ENCODE measurements around the gene LHX8.
"Not testable (repeated sequence)": the region's sequence is repeated elsewhere in the genome, so short reads cannot be mapped to it uniquely, and the experiment has no call there.

Gene LHX8

GRCh38 chr1:75133750-75134646 lies at the start of gene LHX8:
TSS of gene LHX8 (plus strand) at chr1:75134388. CDS start at chr1:75136615, 2,227 bp downstream.
- DNase-seq: no peak

GRCh38 chr1:75085931-75086330 lies 48.3 kb upstream of the LHX8 start:
- no peak for DNase-seq

- no peak for DNase-seq
Measured at GRCh38 chr1:75087278-75087677, 46.9 kb upstream of the LHX8 start.

- no peak for DNase-seq
Measured at GRCh38 chr1:75092141-75092540, 42.0 kb upstream of the LHX8 start.

GRCh38 chr1:75097654-75098053 lies 36.5 kb upstream of the LHX8 start:
- DNase-seq: no peak

GRCh38 chr1:75099581-75099980 lies 34.6 kb upstream of the LHX8 start:
- DNase-seq: no peak

- DNase-seq: no peak
Measured at GRCh38 chr1:75100481-75101092, 33.6 kb upstream of the LHX8 start.

DNA sequence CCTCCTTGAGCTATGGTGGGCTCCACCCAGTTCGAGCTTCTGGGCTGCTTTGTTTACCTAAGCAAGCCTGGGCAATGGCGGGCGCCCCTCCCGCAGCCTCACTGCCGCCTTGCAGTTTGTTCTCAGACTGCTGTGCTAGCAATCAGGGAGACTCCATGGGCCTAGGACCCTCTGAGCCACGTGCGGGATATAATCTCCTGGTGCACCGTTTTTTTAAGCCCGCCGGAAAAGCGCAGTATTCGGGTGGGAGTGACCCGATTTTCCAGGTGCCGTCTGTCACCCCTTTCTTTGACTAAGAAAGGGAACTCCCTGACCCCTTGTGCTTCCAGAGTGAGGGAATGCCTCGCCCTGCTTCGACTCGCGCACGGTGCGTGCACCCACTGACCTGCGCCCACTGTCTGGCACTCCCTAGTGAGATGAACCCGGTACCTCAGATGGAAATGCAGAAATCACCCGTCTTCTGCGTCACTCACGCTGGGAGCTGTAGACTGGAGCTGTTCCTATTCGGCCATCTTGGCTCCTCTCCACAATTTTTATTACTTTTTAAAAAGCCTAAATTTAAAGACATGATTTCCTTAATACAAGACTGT lies 21.7 kb upstream of the LHX8 start:
- DNase-seq: not testable (repeated sequence)

GRCh38 chr1:75115654-75116053 lies 18.5 kb upstream of the LHX8 start:
- no peak for DNase-seq

DNA sequence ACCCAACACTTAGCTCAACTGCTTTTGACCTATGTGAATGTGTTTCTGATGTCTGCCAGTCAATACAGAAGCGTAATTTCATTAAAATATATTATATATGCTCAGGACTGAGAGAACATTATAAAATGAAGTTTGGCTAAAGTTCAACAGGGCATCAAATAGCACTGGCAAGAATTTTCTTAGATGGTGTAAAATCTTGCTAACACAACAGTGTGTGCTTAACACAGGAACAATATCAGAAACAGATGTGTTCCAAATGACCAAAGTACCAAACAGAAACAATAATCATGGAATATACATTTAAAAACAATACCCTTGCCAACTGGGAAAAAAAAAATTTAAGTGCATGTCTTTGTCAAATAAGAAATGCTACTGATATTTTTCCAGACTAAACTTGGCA lies 10.4 kb upstream of the LHX8 start:
- DNase-seq: no peak

GRCh38 chr1:75124510-75124909 lies 9.7 kb upstream of the LHX8 start:
- DNase-seq: no peak

DNA sequence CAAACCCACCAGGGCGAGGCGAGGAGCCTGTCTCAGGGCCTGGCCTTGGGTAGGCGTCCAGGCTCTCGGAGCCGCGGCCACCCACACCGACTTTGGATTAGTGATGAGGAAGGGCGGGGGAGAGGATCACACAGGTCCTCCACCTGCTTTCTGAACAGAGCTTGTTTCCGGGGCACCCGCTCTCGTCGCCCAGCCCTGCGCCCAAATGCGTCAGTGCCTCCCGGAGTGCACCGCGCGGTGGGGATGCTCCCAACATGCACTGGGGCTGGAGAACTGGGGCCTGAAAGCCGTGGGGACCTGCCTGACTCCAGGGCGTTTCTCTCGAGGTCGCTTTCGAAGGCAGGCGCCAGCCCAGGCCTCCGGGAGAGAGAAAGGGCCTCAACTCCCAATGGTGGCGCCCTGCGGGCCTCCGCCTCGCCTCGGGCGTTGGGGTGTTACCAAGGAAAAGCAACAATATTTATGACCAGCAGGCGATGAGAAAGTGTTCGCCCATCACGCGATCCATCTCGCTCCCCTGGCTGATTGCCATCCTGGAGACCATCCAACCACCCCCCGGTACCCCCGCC lies 8.9 kb upstream of the LHX8 start:
- no peak for DNase-seq

GRCh38 chr1:75126611-75127101 lies 7.5 kb upstream of the LHX8 start:
- DNase-seq: no peak

DNA sequence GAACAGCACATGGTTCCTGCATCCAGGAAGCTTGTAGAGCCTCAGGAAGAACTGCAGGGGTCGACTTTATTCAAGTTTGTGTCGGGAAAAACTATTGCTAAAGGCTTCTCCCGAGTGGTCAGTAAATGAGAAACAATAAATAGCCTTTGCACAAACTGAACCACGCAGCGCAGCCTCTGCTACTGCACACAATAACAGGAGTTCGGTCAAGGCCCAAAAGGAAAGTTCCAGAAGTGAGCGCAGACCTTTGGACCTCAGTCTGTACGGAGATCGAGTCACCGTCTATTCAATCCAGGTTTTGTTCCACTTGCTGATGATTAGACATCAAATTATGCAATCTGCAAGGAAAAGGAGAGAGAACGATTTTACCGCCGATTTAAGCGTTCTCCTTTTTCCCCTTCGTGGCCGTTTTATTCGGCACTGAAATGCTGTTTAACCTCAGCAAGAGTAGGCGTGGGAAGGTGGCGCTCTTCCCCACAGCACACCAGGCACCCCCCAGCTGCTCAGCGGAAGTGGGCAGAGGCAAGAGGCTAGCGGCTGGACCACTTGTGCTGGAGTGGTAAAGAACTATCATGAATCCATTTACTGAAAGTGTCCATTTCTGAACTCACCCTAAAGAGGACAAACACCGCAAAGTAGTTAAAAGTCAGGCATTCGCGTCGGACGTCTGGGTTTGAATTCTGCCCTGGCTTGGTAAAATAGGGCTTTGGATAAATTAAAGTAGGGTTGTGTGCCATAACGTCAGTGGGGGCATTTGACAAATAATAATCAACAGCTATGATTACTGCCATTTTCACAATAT lies 6.1 kb upstream of the LHX8 start:
- DNase-seq: no peak

- DNase-seq: no peak
Measured at GRCh38 chr1:75129660-75129982, 4.6 kb upstream of the LHX8 start.

- no peak for DNase-seq
Measured at GRCh38 chr1:75129983-75130789, 4.0 kb upstream of the LHX8 start.

DNA sequence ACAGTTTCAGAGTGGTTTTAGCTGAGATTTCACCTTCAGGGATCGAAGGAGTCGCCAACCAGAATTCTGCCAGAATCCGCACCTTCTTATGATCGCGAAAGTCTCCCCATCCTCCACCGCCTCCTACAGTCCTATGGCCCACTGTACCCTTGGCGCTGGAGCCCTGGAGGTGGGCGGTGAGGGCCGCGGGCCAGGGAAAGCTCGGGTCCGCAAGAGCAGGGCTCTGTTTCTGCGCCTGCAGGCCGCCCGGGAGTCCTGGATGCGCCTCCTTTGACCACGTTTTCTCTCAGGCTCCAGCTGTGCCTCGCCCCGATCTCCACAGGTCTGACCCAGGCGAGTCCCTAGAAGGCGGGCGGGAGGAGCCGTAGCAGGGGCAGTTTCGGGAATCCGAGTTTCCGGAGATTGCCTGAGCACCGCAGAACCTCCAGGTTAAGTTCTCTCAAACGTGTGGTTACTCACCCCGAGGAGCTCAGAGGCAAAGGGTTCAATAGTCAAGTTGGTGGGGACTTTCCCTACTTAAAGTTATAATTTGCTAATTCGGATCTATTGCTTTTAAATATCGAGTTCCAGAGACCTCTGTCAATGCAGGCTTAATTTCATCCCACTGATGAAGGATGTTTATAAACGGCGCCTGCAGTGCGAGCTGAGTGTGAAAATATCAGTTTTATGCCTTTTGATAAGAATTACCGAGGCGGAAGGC lies 3.2 kb upstream of the LHX8 start:
- DNase-seq: no peak

- DNase-seq: no peak
Measured at GRCh38 chr1:75131565-75132241, 2.5 kb upstream of the LHX8 start.

DNA sequence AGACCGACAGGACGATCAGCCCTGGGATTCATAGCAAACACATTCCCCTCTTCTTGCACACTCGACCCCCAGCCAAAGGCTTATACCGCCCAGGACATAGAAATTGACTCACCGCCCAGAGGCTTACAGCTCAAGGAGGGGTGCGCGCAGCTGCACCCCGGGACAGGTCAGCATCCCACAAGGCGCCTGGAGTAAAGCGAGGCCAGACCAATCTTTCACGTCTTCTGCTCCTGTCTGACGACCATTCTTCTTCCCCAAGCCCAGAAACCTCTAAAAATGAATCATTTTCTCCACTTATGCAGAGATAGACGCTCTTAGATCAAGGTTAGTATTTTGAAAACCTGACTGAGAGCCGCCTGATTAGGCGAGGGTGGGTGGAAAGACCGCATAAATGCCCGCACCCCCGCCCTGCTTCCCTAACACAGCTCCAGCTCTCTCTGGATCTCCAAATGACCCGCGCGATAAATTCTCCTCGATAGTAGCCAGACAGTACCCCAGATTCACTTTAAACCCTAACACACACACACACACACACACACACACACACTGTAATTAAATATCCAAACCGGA lies 1.9 kb upstream of the LHX8 start:
- DNase-seq: no peak

All from activated T-cell treated with anti-CD3 and anti-CD28 coated beads, Interleukin-2, amount 50 U/mL, for 1 hour (primary cell).